ENCODE measurements around the gene TMC4. TPM values are rescaled to one million over a fixed set of nuclear protein-coding genes. Genes with fewer than 3 reads are reported as not detected.

The TMC4 gene
- 0.58 and 2.3 TPM in 2 replicates for total RNA-seq (2014; rRNA removed; shearing (Covaris generic))
- 7.8 and 8.2 TPM in 2 replicates for polyA plus RNA-seq (2016; fragmentation: Nextera tagmentation; extraction: Ambion mirVana)
- long read RNA-seq = 0 reads

GRCh38 chr19:54172471-54173358 is at the start of gene TMC4:
TSS of gene TMC4 (minus strand) at chr19:54173160. CDS start at chr19:54173117, 43 bp downstream.
- DNase-seq (ENCODE audit: low spot score) = peak; percentile 97
- H3K36me3 Mint-ChIP-seq (ENCODE audit: low read depth) = peaks cover 10% of the 10 kb centered on the region
- Histone ChIP-seq H3K36me3 (ENCODE audit: insufficient read depth) (peaks cover 9% of the 10 kb centered on the region; the same call in 1 of the 2 replicates), H3K27ac (ENCODE audit: low read depth) (peak within 1 kb of the TSS; percentile 73), H3K9me2 (ENCODE audit: insufficient read depth) (no peaks in the 10 kb centered on the region), H2AFZ (no peak within 1 kb of the TSS), H3F3A (replicated peaks; ENCODE audit: low read depth) (peaks cover 13% of the 10 kb centered on the region), H4K20me1 (replicated peaks; ENCODE audit: insufficient read depth) (no peaks in the 10 kb centered on the region), H3K27me3 (ENCODE audit: insufficient read depth) (no peaks in the 10 kb centered on the region), H3K4me3 (peak within 1 kb of the TSS; percentile 53), H3K79me2 (replicated peaks; ENCODE audit: insufficient read depth) (no peaks in the 10 kb centered on the region), H3K4me2 (peak within 1 kb of the TSS; percentile 80), H3K4me1 (ENCODE audit: insufficient read depth) (peaks cover 2% of the 10 kb centered on the region; the same call in 1 of the 2 replicates)
- H3K4me3 Mint-ChIP-seq = peak within 1 kb of the TSS; percentile 84
- no peaks in the 10 kb centered on the region; the same call in 1 of the 3 replicates for H3K9me3 Mint-ChIP-seq
- peak; percentile 90 for ATAC-seq
- peak within 1 kb of the TSS; percentile 90 for H3K27ac Mint-ChIP-seq
- H3K27me3 Mint-ChIP-seq (ENCODE audit: insufficient read depth, low read depth, poor library complexity) = peaks cover 24% of the 10 kb centered on the region
- H3K4me1 Mint-ChIP-seq = peaks cover 12% of the 10 kb centered on the region
- TF ChIP-seq ZNF114 (CRISPR knock-in tag; IDR thresholded peaks at IDR 0.05) = no peak
- TF ChIP-seq STAT1 (IDR thresholded peaks at IDR 0.05; ENCODE audit: unreplicated experiment) = no peak
- no peak for TF ChIP-seq CREB1 (CRISPR knock-in tag; IDR thresholded peaks at IDR 0.05; ENCODE audit: low read depth)
- TF ChIP-seq POLR2AphosphoS5 (IDR thresholded peaks at IDR 0.05; ENCODE audit: low read depth) = peak; percentile 58
- TF ChIP-seq EZH2phosphoT487 (IDR thresholded peaks at IDR 0.05; ENCODE audit: unreplicated experiment) = no peak
- TF ChIP-seq EZH2 (IDR thresholded peaks at IDR 0.05; ENCODE audit: low read depth, unreplicated experiment) = no peak
- 0 out of 2 replicates have a peak, but pooled peaks have one; percentile 19 for TF ChIP-seq ZNF462 (CRISPR knock-in tag; IDR thresholded peaks at IDR 0.05)
- no peak for TF ChIP-seq NANOG (IDR thresholded peaks at IDR 0.05; ENCODE audit: borderline replicate concordance)
- TF ChIP-seq REST (IDR thresholded peaks at IDR 0.05; ENCODE audit: unreplicated experiment) = no peak
- TF ChIP-seq JUNB (IDR thresholded peaks at IDR 0.05; ENCODE audit: unreplicated experiment) = no peak
- peak; percentile 39 to 51 for TF ChIP-seq CTCF (conservative IDR thresholded peaks at IDR 0.05; ENCODE audit: low read depth in 2 of 2)
- peak; percentile 78 for TF ChIP-seq ETS1 (IDR thresholded peaks at IDR 0.05)
